ENCODE measurements around the gene FKRP. TPM values are rescaled to one million over a fixed set of nuclear protein-coding genes. Genes with fewer than 3 reads are reported as not detected.

The FKRP gene
- total and polyA plus RNA-seq, 2 of the 13 experiments (the other 11 are each of a cell fraction or from before 2014, with no cell fraction given): 7.3 to 9.8 TPM

GRCh38 chr19:46784262-46785053, 38.6 kb downstream of the FKRP start (continued):
- TF ChIP-seq GATAD1 (CRISPR knock-in tag; IDR thresholded peaks at IDR 0.05) (no peak), ZNF598 (CRISPR knock-in tag; IDR thresholded peaks at IDR 0.05; ENCODE audit: borderline replicate concordance) (0 out of 2 replicates have a peak, but pooled peaks have one; percentile 33), AKNA (CRISPR knock-in tag; IDR thresholded peaks at IDR 0.05; ENCODE audit: borderline replicate concordance) (no peak), GMEB1 (CRISPR knock-in tag; IDR thresholded peaks at IDR 0.05; ENCODE audit: borderline replicate concordance) (no peak; the same call in 1 of the 2 replicates), ZBTB40 (IDR thresholded peaks at IDR 0.05) (no peak), ZBTB40 (CRISPR knock-in tag; IDR thresholded peaks at IDR 0.05) (no peak), JUNB (CRISPR knock-in tag; IDR thresholded peaks at IDR 0.05; ENCODE audit: borderline replicate concordance) (no peak), DRAP1 (CRISPR knock-in tag; IDR thresholded peaks at IDR 0.05) (peak; percentile 36; the same call in 1 of the 2 replicates)
